Measurements from ENCODE around the gene RSL1D1. TPM values are rescaled to one million over a fixed set of nuclear protein-coding genes. Genes with fewer than 3 reads are reported as not detected.
"Not testable (repeated sequence)": the region's sequence is repeated elsewhere in the genome, so short reads cannot be mapped to it uniquely, and the experiment has no call there.

Gene RSL1D1
- polyA plus RNA-seq, 1 donor from 2014 or later, result 61.2 TPM

DNA sequence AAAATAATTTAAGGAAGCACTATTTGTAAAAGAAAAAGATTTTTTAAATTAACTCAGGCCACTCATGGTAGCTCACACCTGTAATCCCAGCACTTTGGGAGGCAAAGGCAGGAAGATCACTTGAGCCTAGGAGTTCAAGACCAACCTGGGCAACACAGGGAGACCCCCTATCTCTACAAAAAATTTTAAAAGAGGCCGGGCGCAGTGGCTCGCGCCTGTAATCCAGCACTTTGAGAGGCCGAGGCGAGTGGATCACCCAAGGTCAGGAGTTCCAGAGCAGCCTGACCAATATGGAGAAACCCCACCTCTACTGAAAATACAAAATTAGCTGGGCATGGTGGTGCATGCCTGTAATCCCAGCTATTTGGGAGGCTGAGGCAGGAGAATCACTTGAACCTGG, 67.0 kb downstream of the RSL1D1 start:
- H3K9me3 ChIP-seq (ENCODE audit: low read length); H3K9me2 ChIP-seq (ENCODE audit: insufficient read depth, low read length); H3K4me2 ChIP-seq (ENCODE audit: low read length); H3K27ac ChIP-seq (ENCODE audit: low read length); H3K4me3 ChIP-seq (ENCODE audit: low read length); H3K36me3 ChIP-seq (ENCODE audit: insufficient read depth, low read length); H4K20me1 ChIP-seq (ENCODE audit: insufficient read depth); H3K27me3 ChIP-seq (ENCODE audit: insufficient read depth, low read depth, low read length); H2AFZ ChIP-seq (ENCODE audit: low read depth, low read length); H3K9ac ChIP-seq (ENCODE audit: low read length); H3F3A ChIP-seq (ENCODE audit: insufficient read depth, low read length, poor library complexity, severe bottlenecking): not testable (repeated sequence)
- peaks cover 35% of the 10 kb centered on the region for H3K79me2 ChIP-seq (replicated peaks; ENCODE audit: insufficient read depth, low read length)

DNA sequence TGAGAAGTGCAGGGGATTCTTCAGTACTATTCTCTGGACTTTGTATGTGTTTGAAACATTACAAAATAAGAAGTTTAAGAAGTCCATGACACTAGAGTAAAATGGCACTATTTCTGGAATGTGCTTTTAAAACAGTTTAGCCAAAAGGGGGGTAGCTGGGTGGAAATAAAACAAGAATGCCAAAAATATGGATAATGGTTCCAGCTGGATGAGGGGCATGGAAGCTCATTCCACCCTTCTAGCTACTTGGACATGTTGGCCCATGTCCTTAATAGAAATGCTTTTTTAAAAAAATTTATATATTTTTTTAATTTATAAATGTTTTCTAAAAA, 67.3 kb downstream of the RSL1D1 start:
- Histone ChIP-seq H3K36me3 (ENCODE audit: insufficient read depth, low read length) (no peaks in the 10 kb centered on the region), H3K4me3 (ENCODE audit: low read length) (no peak overlapping the region), H3K79me2 (replicated peaks; ENCODE audit: insufficient read depth, low read length) (peaks cover 32% of the 10 kb centered on the region), H3K9me3 (ENCODE audit: low read length) (no peaks in the 10 kb centered on the region), H3K27ac (ENCODE audit: low read length) (no peak overlapping the region), H3K9me2 (ENCODE audit: insufficient read depth, low read length) (no peaks in the 10 kb centered on the region), H3K27me3 (ENCODE audit: insufficient read depth, low read depth, low read length) (no peaks in the 10 kb centered on the region), H4K20me1 (ENCODE audit: insufficient read depth) (no peaks in the 10 kb centered on the region), H2AFZ (ENCODE audit: low read depth, low read length) (no peak overlapping the region), H3K9ac (ENCODE audit: low read length) (no peak overlapping the region), H3K4me2 (ENCODE audit: low read length) (no peak overlapping the region), H3F3A (ENCODE audit: insufficient read depth, low read length, poor library complexity, severe bottlenecking) (no peaks in the 10 kb centered on the region)
- TF ChIP-seq, protein P1, sequence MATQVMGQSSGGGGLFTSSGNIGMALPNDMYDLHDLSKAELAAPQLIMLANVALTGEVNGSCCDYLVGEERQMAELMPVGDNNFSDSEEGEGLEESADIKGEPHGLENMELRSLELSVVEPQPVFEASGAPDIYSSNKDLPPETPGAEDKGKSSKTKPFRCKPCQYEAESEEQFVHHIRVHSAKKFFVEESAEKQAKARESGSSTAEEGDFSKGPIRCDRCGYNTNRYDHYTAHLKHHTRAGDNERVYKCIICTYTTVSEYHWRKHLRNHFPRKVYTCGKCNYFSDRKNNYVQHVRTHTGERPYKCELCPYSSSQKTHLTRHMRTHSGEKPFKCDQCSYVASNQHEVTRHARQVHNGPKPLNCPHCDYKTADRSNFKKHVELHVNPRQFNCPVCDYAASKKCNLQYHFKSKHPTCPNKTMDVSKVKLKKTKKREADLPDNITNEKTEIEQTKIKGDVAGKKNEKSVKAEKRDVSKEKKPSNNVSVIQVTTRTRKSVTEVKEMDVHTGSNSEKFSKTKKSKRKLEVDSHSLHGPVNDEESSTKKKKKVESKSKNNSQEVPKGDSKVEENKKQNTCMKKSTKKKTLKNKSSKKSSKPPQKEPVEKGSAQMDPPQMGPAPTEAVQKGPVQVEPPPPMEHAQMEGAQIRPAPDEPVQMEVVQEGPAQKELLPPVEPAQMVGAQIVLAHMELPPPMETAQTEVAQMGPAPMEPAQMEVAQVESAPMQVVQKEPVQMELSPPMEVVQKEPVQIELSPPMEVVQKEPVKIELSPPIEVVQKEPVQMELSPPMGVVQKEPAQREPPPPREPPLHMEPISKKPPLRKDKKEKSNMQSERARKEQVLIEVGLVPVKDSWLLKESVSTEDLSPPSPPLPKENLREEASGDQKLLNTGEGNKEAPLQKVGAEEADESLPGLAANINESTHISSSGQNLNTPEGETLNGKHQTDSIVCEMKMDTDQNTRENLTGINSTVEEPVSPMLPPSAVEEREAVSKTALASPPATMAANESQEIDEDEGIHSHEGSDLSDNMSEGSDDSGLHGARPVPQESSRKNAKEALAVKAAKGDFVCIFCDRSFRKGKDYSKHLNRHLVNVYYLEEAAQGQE (IDR thresholded peaks at IDR 0.05; ENCODE audit: borderline replicate concordance), result no peak
- TF ChIP-seq CTCF (IDR thresholded peaks at IDR 0.05; ENCODE audit: poor library complexity, severe bottlenecking), result no peak
- no peak for TF ChIP-seq RAD21 (conservative IDR thresholded peaks at IDR 0.05)
- TF ChIP-seq SMC3 (conservative IDR thresholded peaks at IDR 0.05; ENCODE audit: poor library complexity), result no peak
- no peak for TF ChIP-seq EZH2 (IDR thresholded peaks at IDR 0.05; ENCODE audit: borderline replicate concordance, insufficient read depth, low read length, poor library complexity, severe bottlenecking)
- no peak for TF ChIP-seq POLR2AphosphoS5 (IDR thresholded peaks at IDR 0.05)

Other genes with a start within 250 kb of the RSL1D1 start
- gene SNN, start 183.1 kb downstream of the RSL1D1 start, polyA plus RNA-seq, result 176 and 211 TPM in 2 replicates
- 10.9 and 18.2 TPM in 2 replicates for gene TXNDC11, start 108.7 kb downstream of the RSL1D1 start, polyA plus RNA-seq
- 53.7 and 67.7 TPM in 2 replicates for gene ZC3H7A, start 54.3 kb downstream of the RSL1D1 start, polyA plus RNA-seq
- gene GSPT1, start 64.4 kb upstream of the RSL1D1 start, polyA plus RNA-seq, result 31.0 and 31.3 TPM in 2 replicates
- gene NPIPB2, start 90.5 kb upstream of the RSL1D1 start, polyA plus RNA-seq, result 0.82 and 2.1 TPM in 2 replicates
- gene TNFRSF17, start 113.7 kb upstream of the RSL1D1 start, polyA plus RNA-seq, result not detected in 2 replicates
- gene SNX29, start 125.2 kb upstream of the RSL1D1 start, polyA plus RNA-seq, result 4.4 and 8.1 TPM in 2 replicates